ENCODE data around the gene PIK3CA.

PIK3CA gene

DNA sequence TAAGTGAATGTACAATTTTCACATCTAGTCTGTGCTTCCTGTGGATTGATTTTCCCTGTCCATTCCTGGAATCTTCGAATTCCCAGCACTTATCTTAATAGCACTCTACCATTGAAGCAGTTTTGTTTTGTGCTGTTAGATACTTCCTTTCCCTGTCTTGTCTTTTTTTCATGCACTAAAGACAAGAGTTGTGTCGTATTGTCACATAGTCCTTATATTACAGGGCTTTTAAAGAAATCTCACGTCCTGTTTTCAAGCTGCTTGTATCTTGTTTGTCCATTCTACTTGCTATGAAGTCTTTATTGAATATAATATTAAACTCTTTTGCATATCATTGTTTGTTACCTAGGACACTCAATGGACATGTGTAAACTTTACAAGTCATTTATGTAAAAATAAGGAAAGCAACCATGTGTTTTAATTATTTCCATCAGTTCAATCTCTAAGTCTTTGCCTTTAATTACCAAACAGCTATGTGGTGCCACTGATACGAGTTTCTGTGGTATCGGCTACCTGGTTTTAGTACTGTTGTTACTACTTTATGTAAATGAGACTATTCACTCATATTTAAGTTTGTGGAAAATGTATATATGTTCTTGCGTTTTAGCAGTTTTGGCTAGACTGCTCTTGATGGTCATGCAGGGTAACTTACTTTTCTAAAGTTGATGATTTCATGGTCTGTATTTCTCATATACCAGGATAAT is 10.3 kb downstream of the PIK3CA start:
- TF ChIP-seq USF1 (IDR thresholded peaks at IDR 0.05) (no peak), NFIC (IDR thresholded peaks at IDR 0.05) (no peak), EGR1 (IDR thresholded peaks at IDR 0.05) (no peak), TEAD4 (IDR thresholded peaks at IDR 0.05) (no peak), TCF12 (IDR thresholded peaks at IDR 0.05; ENCODE audit: low read depth) (no peak), ZBTB7A (IDR thresholded peaks at IDR 0.05; ENCODE audit: low read depth) (no peak), FOXM1 (IDR thresholded peaks at IDR 0.05; ENCODE audit: borderline replicate concordance, low read depth) (no peak), RAD21 (IDR thresholded peaks at IDR 0.05; ENCODE audit: low read depth) (no peak), YY1 (IDR thresholded peaks at IDR 0.05; ENCODE audit: low read depth) (no peak), EP300 (IDR thresholded peaks at IDR 0.05; ENCODE audit: borderline replicate concordance) (no peak), CEBPB (IDR thresholded peaks at IDR 0.05) (no peak), TAF1 (IDR thresholded peaks at IDR 0.05; ENCODE audit: low read depth) (no peak), CREB1 (IDR thresholded peaks at IDR 0.05; ENCODE audit: low read depth) (no peak)
- TF ChIP-seq, protein P1, sequence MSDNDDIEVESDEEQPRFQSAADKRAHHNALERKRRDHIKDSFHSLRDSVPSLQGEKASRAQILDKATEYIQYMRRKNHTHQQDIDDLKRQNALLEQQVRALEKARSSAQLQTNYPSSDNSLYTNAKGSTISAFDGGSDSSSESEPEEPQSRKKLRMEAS (IDR thresholded peaks at IDR 0.05), result no peak
- TF ChIP-seq, protein P2, sequence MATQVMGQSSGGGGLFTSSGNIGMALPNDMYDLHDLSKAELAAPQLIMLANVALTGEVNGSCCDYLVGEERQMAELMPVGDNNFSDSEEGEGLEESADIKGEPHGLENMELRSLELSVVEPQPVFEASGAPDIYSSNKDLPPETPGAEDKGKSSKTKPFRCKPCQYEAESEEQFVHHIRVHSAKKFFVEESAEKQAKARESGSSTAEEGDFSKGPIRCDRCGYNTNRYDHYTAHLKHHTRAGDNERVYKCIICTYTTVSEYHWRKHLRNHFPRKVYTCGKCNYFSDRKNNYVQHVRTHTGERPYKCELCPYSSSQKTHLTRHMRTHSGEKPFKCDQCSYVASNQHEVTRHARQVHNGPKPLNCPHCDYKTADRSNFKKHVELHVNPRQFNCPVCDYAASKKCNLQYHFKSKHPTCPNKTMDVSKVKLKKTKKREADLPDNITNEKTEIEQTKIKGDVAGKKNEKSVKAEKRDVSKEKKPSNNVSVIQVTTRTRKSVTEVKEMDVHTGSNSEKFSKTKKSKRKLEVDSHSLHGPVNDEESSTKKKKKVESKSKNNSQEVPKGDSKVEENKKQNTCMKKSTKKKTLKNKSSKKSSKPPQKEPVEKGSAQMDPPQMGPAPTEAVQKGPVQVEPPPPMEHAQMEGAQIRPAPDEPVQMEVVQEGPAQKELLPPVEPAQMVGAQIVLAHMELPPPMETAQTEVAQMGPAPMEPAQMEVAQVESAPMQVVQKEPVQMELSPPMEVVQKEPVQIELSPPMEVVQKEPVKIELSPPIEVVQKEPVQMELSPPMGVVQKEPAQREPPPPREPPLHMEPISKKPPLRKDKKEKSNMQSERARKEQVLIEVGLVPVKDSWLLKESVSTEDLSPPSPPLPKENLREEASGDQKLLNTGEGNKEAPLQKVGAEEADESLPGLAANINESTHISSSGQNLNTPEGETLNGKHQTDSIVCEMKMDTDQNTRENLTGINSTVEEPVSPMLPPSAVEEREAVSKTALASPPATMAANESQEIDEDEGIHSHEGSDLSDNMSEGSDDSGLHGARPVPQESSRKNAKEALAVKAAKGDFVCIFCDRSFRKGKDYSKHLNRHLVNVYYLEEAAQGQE (IDR thresholded peaks at IDR 0.05; ENCODE audit: low read depth), result no peak

GRCh38 chr3:179163503-179163902 is 15.3 kb downstream of the PIK3CA start:
- TF ChIP-seq, protein P1 (IDR thresholded peaks at IDR 0.05), result no peak
- TF ChIP-seq ZBTB7A (IDR thresholded peaks at IDR 0.05; ENCODE audit: low read depth), result no peak
- TF ChIP-seq YY1 (IDR thresholded peaks at IDR 0.05; ENCODE audit: low read depth), result no peak
- no peak for TF ChIP-seq RAD21 (IDR thresholded peaks at IDR 0.05; ENCODE audit: low read depth)
- TF ChIP-seq USF1 (IDR thresholded peaks at IDR 0.05), result no peak
- TF ChIP-seq CEBPB (IDR thresholded peaks at IDR 0.05), result no peak
- TF ChIP-seq EGR1 (IDR thresholded peaks at IDR 0.05), result no peak
- no peak for TF ChIP-seq NFIC (IDR thresholded peaks at IDR 0.05)
- TF ChIP-seq, protein P2 (IDR thresholded peaks at IDR 0.05; ENCODE audit: low read depth), result no peak
- no peak for TF ChIP-seq TAF1 (IDR thresholded peaks at IDR 0.05; ENCODE audit: low read depth)
- TF ChIP-seq TCF12 (IDR thresholded peaks at IDR 0.05; ENCODE audit: low read depth), result no peak
- no peak for TF ChIP-seq CREB1 (IDR thresholded peaks at IDR 0.05; ENCODE audit: low read depth)
- no peak for TF ChIP-seq TEAD4 (IDR thresholded peaks at IDR 0.05)
- no peak for TF ChIP-seq FOXM1 (IDR thresholded peaks at IDR 0.05; ENCODE audit: borderline replicate concordance, low read depth)

DNA sequence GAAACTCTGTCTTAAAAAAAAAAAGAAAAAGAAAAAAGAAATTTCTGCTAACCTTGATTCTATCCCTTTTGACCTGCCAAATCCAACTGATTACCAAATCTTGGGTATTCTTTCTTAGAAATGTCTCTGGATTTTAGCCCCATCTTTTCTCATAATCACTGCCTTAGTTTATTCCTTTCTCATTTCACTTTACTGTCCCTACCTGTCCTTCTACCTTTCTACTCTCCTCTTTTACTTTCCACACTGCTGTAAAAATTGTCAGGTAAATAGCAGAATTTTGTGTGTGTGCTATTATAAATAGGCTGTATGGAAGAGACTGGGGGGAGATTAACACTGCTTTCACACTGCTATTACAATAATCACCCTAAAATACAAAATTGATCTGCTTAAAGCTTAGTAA is 16.7 kb downstream of the PIK3CA start:
- TF ChIP-seq EP300 (IDR thresholded peaks at IDR 0.05; ENCODE audit: borderline replicate concordance) (no peak), ZBTB7A (IDR thresholded peaks at IDR 0.05; ENCODE audit: low read depth) (no peak), TCF12 (IDR thresholded peaks at IDR 0.05; ENCODE audit: low read depth) (no peak), CREB1 (IDR thresholded peaks at IDR 0.05; ENCODE audit: low read depth) (no peak), USF1 (IDR thresholded peaks at IDR 0.05) (no peak), TAF1 (IDR thresholded peaks at IDR 0.05; ENCODE audit: low read depth) (no peak), NFIC (IDR thresholded peaks at IDR 0.05) (no peak), CEBPB (IDR thresholded peaks at IDR 0.05) (no peak)
- TF ChIP-seq, protein P1 (IDR thresholded peaks at IDR 0.05), result no peak
- TF ChIP-seq, protein P2 (IDR thresholded peaks at IDR 0.05; ENCODE audit: low read depth), result no peak
